GM12872 (cell line): ENCODE results near the gene MAML2.

Experiments
- CTCF ChIP-seq: IDR thresholded peaks from 3 replicates; pipeline ENCODE4 v1.5.1; 2011; ENCODE audit warnings: low read depth, mild to moderate bottlenecking, low read length, moderate library complexity; ENCODE audit not compliant: insufficient read depth

The MAML2 gene

DNA sequence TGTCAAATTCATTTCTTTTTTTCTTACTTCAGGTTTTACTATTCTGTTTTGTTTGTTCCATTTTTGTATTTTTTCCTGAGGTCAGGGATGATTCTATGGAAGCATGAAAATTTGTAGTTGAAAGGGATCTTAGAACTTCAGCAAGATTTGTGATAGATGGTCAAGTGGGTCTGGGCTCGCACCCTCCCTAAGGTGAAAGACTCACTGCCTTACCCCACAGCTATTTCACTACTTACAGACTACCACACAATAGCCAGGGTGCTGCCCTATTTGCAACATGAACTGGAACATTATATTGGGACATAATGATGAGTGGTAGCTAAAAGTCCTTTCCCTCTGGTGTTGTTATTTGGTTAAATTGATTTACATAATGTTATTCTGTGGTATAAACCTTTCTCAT, 62.6 kb downstream of the MAML2 start:
- no peak for TF ChIP-seq CTCF

DNA sequence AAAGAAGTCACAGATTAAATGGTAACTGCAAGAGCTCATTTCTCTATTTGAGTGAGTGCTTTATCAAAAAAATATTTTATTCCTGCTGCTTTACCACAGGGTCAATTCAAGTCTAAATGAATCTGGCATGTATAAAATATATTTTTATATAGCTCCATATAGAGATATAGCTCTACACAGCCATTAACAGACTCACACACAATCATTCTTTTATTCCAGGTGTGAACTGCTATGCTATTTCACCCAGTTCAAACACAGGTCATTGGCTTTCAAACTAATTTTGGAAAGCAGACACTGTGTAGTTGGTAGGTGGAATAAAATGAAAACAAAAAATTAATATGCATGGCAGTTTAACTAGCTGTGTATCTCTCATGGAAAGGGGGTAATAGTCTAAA, 63.1 kb downstream of the MAML2 start:
- TF ChIP-seq CTCF = no peak

- TF ChIP-seq CTCF = no peak
Observed at GRCh38 chr11:96279018-96279895, 63.7 kb downstream of the MAML2 start.

- TF ChIP-seq CTCF = no peak
Observed at GRCh38 chr11:96278039-96278897, 64.7 kb downstream of the MAML2 start.

- no peak for TF ChIP-seq CTCF
Observed at GRCh38 chr11:96277696-96278038, 65.3 kb downstream of the MAML2 start.

- TF ChIP-seq CTCF = no peak
Observed at GRCh38 chr11:96276836-96277235, 66.2 kb downstream of the MAML2 start.

DNA sequence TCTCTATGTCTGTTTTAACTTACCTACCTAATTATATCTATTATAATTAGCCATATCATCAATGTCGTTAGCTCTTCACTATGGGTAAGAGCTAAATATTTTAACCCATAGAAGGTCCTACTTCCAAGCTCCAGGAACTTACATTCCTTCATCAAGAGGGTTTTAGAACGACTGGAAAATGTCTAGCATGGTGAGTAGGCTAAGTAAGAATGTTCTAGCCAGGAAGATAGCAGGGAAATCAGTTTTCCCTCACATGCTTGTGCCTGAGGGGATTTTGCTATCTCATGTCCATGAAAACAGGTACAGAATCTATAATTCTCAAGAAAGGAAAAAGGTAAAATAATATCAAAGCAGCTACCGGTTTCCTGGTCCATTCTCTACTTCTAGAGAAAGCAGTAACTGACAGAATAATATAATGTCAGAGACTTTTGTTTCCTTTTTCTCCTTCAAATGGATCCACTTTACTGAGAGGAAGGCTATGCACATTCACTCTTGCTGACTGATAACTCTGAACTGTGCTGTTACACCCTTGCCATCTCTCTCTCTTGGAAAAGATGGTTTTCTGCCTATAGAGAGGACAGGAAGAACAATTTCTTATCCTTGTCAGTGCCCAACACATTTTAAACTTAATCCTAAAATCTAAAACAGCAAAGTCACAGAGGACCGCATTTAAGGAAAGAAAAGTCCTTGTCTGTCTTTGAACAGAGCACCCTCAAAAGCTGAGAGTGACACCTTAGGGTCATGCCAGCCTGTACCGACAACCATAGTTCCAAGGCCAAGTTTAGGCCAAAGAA, 67.0 kb downstream of the MAML2 start:
- no peak for TF ChIP-seq CTCF
